ENCODE data around the gene GPRC5A. TPM values are rescaled to one million over a fixed set of nuclear protein-coding genes. Genes with fewer than 3 reads are reported as not detected.

GPRC5A gene
- total and polyA plus RNA-seq, 2 donors (not counting 3 experiments of a cell fraction or from before 2014, with no cell fraction given), result 22.7 to 86.4 TPM

- H3K9me1 ChIP-seq (replicated peaks; ENCODE audit: control insufficient read depth, extremely low read depth, insufficient read depth, low read length), result no peaks in the 10 kb centered on the region
- peaks cover 34% of the 10 kb centered on the region for H3K4me1 ChIP-seq (ENCODE audit: control insufficient read depth, extremely low read depth, insufficient read depth, low read length)
- no peaks in the 10 kb centered on the region for H3K9me3 ChIP-seq (replicated peaks; ENCODE audit: control insufficient read depth, insufficient read depth, low read length)
- dilution Hi-C loops (cut with MboI; ENCODE audit: extremely low pct_ligation_motif_present, low sequenced_read_pairs), result no loop called here
- ChIA-PET POLR2A (no interaction called here), CTCF (interaction anchor here (1.3 to 1.8 kb wide), 4 partner anchors 9 to 98 kb away, joined by 3 to 17 read pairs (median 7); no protein-coding TSS in a partner anchor)
- H3K27ac ChIP-seq (ENCODE audit: insufficient read depth, low read depth, low read length), result no peak overlapping the region
- BruUV-seq (replicated peaks), result no TSS peak
- intact Hi-C loops (cut with micrococcal nuclease), result no loop called here
- no peaks in the 10 kb centered on the region for H3K27me3 ChIP-seq (ENCODE audit: control insufficient read depth in 2 of 2, insufficient read depth in 2 of 2, low read length in 2 of 2)
- peaks cover 4% of the 10 kb centered on the region for H3K79me2 ChIP-seq (ENCODE audit: control insufficient read depth, insufficient read depth, low read length)
- FAIRE-seq, result peak; percentile 8
- no peak overlapping the region for H3K9ac ChIP-seq (replicated peaks; ENCODE audit: extremely low read depth, insufficient read depth, low read length)
- no peak for DNase-seq (ENCODE audit: low read depth, low spot score)
- no peak overlapping the region for H3K4me3 ChIP-seq (replicated peaks in 1 of 3; ENCODE audit: insufficient read depth in 1 of 3, low read depth in 1 of 3, low read length in 3 of 3)
- no peak overlapping the region for H2AFZ ChIP-seq (ENCODE audit: low read depth, low read length)
- TF ChIP-seq POLR2AphosphoS5 (IDR thresholded peaks at IDR 0.05; ENCODE audit: insufficient read depth, low read depth, low read length) (no peak), JUN (IDR thresholded peaks at IDR 0.05; ENCODE audit: borderline replicate concordance, insufficient read depth, insufficient read length, low read depth) (no peak), GATA2 (IDR thresholded peaks at IDR 0.05; ENCODE audit: insufficient read depth, insufficient read length, low read depth, low read length) (no peak), CTCF (IDR thresholded peaks at IDR 0.05; ENCODE audit: extremely low read depth in 1 of 2, insufficient read depth in 1 of 2, low read depth in 1 of 2, low read length in 2 of 2) (no peak), POLR2A (IDR thresholded peaks at IDR 0.05; ENCODE audit: low read depth, low read length) (no peak), MYC (IDR thresholded peaks at IDR 0.05; ENCODE audit: low read depth, low read length) (no peak), EZH2 (IDR thresholded peaks at IDR 0.05; ENCODE audit: borderline replicate concordance, low read depth, low read length, severe bottlenecking) (no peak), FOS (IDR thresholded peaks at IDR 0.05; ENCODE audit: borderline replicate concordance, insufficient read depth, low read length) (no peak), MAX (IDR thresholded peaks at IDR 0.05; ENCODE audit: insufficient read depth, insufficient read length) (no peak)
- no peaks in the 10 kb centered on the region for H3K36me3 ChIP-seq (ENCODE audit: control insufficient read depth in 2 of 2, extremely low read depth in 1 of 2, insufficient read depth in 2 of 2, low read length in 2 of 2)
- H3K4me2 ChIP-seq (ENCODE audit: insufficient read depth, low read length), result no peak overlapping the region
- H4K20me1 ChIP-seq (replicated peaks; ENCODE audit: control insufficient read depth, extremely low read depth, insufficient read depth, low read length), result no peaks in the 10 kb centered on the region
These were observed 3.9 kb upstream of the GPRC5A start for GRCh38 chr12:12887471-12887870.
